ENCODE results near the gene ANKRD63. TPM values are rescaled to one million over a fixed set of nuclear protein-coding genes. Genes with fewer than 3 reads are reported as not detected.
A peak's percentile ranks its signal among the peaks of the same experiment; 100 is the strongest.

Gene ANKRD63
- total and polyA plus RNA-seq, 9 of the 15 experiments (the other 6 are each of a cell fraction or from before 2014, with no cell fraction given) = 1.3 to 2.0 (median 1.8) TPM; not detected in 6

DNA sequence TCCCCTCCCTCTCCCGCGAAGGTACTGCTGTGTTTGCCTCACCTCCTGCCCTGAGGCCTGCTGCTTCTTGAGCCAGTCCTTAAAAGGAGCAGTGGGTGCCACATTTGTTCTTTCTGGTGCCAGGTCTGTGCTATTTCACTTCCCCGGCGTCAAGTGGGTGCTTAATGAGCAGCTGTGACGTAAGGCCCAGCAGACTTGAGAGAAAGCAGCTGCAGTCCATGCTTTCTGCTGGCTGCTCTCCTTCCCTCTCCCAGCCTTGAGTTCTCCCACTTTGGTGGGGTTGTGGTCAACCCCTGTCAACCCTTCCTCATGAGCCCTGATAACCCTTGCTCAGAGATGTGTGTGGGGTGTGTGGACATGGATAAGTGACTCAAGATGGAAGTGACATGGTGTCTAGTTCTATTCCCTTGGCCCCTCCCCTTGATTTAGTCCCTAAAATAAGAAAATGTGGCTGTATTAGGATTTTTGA lies 47.5 kb upstream of the ANKRD63 start (continued):
- TF ChIP-seq TEAD2 (tag; IDR thresholded peaks at IDR 0.05) (no peak), ZNF354B (CRISPR knock-in tag; IDR thresholded peaks at IDR 0.05) (no peak), TSC22D4 (tag; IDR thresholded peaks at IDR 0.05) (no peak), EP300 (IDR thresholded peaks at IDR 0.05; ENCODE audit: low read length) (peak; percentile 53; the same call in 1 of the 2 replicates), BRF1 (IDR thresholded peaks at IDR 0.05; ENCODE audit: borderline replicate concordance, extremely low read depth, insufficient read length) (no peak), SMARCC2 (IDR thresholded peaks at IDR 0.05; ENCODE audit: low read depth) (no peak), CBFB (CRISPR knock-in tag; IDR thresholded peaks at IDR 0.05) (peak; percentile 80; the same call in 1 of the 2 replicates), ZFP30 (CRISPR knock-in tag; IDR thresholded peaks at IDR 0.05; ENCODE audit: borderline replicate concordance) (no peak), CREM (IDR thresholded peaks at IDR 0.05; ENCODE audit: low read depth) (peak; percentile 87), ZNF584 (CRISPR knock-in tag; IDR thresholded peaks at IDR 0.05; ENCODE audit: low read depth) (0 out of 2 replicates have a peak, but pooled peaks have one; percentile 13), XRCC3 (IDR thresholded peaks at IDR 0.05) (no peak), TCF7 (IDR thresholded peaks at IDR 0.05; ENCODE audit: borderline replicate concordance) (no peak)
- TF ChIP-seq, protein P1, sequence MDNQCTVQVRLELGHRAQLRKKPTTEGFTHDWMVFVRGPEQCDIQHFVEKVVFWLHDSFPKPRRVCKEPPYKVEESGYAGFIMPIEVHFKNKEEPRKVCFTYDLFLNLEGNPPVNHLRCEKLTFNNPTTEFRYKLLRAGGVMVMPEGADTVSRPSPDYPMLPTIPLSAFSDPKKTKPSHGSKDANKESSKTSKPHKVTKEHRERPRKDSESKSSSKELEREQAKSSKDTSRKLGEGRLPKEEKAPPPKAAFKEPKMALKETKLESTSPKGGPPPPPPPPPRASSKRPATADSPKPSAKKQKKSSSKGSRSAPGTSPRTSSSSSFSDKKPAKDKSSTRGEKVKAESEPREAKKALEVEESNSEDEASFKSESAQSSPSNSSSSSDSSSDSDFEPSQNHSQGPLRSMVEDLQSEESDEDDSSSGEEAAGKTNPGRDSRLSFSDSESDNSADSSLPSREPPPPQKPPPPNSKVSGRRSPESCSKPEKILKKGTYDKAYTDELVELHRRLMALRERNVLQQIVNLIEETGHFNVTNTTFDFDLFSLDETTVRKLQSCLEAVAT (IDR thresholded peaks at IDR 0.05) = peak in 1 of 2 experiments; percentile 80; a peak in 2 of 4 replicates
- TF ChIP-seq, protein P2, sequence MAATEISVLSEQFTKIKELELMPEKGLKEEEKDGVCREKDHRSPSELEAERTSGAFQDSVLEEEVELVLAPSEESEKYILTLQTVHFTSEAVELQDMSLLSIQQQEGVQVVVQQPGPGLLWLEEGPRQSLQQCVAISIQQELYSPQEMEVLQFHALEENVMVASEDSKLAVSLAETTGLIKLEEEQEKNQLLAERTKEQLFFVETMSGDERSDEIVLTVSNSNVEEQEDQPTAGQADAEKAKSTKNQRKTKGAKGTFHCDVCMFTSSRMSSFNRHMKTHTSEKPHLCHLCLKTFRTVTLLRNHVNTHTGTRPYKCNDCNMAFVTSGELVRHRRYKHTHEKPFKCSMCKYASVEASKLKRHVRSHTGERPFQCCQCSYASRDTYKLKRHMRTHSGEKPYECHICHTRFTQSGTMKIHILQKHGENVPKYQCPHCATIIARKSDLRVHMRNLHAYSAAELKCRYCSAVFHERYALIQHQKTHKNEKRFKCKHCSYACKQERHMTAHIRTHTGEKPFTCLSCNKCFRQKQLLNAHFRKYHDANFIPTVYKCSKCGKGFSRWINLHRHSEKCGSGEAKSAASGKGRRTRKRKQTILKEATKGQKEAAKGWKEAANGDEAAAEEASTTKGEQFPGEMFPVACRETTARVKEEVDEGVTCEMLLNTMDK (IDR thresholded peaks at IDR 0.05; ENCODE audit: borderline replicate concordance, insufficient read depth, low read depth, low read length, poor library complexity, severe bottlenecking) = no peak
- TF ChIP-seq, protein P3, sequence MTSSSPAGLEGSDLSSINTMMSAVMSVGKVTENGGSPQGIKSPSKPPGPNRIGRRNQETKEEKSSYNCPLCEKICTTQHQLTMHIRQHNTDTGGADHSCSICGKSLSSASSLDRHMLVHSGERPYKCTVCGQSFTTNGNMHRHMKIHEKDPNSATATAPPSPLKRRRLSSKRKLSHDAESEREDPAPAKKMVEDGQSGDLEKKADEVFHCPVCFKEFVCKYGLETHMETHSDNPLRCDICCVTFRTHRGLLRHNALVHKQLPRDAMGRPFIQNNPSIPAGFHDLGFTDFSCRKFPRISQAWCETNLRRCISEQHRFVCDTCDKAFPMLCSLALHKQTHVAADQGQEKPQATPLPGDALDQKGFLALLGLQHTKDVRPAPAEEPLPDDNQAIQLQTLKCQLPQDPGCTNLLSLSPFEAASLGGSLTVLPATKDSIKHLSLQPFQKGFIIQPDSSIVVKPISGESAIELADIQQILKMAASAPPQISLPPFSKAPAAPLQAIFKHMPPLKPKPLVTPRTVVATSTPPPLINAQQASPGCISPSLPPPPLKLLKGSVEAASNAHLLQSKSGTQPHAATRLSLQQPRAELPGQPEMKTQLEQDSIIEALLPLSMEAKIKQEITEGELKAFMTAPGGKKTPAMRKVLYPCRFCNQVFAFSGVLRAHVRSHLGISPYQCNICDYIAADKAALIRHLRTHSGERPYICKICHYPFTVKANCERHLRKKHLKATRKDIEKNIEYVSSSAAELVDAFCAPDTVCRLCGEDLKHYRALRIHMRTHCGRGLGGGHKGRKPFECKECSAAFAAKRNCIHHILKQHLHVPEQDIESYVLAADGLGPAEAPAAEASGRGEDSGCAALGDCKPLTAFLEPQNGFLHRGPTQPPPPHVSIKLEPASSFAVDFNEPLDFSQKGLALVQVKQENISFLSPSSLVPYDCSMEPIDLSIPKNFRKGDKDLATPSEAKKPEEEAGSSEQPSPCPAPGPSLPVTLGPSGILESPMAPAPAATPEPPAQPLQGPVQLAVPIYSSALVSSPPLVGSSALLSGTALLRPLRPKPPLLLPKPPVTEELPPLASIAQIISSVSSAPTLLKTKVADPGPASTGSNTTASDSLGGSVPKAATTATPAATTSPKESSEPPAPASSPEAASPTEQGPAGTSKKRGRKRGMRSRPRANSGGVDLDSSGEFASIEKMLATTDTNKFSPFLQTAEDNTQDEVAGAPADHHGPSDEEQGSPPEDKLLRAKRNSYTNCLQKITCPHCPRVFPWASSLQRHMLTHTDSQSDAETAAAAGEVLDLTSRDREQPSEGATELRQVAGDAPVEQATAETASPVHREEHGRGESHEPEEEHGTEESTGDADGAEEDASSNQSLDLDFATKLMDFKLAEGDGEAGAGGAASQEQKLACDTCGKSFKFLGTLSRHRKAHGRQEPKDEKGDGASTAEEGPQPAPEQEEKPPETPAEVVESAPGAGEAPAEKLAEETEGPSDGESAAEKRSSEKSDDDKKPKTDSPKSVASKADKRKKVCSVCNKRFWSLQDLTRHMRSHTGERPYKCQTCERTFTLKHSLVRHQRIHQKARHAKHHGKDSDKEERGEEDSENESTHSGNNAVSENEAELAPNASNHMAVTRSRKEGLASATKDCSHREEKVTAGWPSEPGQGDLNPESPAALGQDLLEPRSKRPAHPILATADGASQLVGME (CRISPR knock-in tag; IDR thresholded peaks at IDR 0.05) = no peak
- TF ChIP-seq, protein P4, sequence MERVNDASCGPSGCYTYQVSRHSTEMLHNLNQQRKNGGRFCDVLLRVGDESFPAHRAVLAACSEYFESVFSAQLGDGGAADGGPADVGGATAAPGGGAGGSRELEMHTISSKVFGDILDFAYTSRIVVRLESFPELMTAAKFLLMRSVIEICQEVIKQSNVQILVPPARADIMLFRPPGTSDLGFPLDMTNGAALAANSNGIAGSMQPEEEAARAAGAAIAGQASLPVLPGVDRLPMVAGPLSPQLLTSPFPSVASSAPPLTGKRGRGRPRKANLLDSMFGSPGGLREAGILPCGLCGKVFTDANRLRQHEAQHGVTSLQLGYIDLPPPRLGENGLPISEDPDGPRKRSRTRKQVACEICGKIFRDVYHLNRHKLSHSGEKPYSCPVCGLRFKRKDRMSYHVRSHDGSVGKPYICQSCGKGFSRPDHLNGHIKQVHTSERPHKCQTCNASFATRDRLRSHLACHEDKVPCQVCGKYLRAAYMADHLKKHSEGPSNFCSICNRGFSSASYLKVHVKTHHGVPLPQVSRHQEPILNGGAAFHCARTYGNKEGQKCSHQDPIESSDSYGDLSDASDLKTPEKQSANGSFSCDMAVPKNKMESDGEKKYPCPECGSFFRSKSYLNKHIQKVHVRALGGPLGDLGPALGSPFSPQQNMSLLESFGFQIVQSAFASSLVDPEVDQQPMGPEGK (CRISPR knock-in tag; IDR thresholded peaks at IDR 0.05; ENCODE audit: borderline replicate concordance) = no peak

Measured in K562 (cell line).